ENCODE results near the gene IGF2BP2. TPM values are rescaled to one million over a fixed set of nuclear protein-coding genes. Genes with fewer than 3 reads are reported as not detected.

Gene IGF2BP2
- total RNA-seq, 4 donors from 2014 or later: 5.4 to 7.9 (median 6.2) TPM

DNA sequence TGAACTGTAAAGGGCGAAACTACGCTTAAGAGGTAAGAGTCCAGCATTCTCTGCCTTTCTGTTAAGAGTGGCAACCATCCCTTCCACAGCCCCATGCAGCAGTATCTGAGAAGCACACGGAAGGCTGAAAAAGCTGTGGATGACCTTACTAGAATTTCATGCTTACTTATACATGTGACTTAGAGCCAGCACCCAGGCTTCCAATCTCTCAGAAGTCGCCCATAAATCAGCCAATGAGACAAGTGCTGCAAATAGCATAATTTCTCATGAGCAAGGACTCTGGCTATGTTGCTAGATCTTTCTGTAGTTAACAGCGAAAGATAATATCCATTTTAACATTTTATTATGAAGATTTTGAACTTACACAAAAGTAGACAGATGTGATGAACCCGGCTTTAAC, 65.3 kb downstream of the IGF2BP2 start:
- Histone ChIP-seq H3K36me3 (no peaks in the 10 kb centered on the region), H3K4me3 (no peak overlapping the region), H3K27ac (replicated peaks in 1 of 4) (no peak overlapping the region), H3K4me1 (peaks cover 6 to 18% (median 8%) of the 10 kb centered on the region in 4 donors), H3K27me3 (peaks cover 0 to 19% (median 0%) of the 10 kb centered on the region in 4 donors), H3K9me3 (peaks cover 0 to 15% (median 4%) of the 10 kb centered on the region in 4 donors)
- WGBS: 85% methylated on average over 6 of the region's 6 CpGs
- TF ChIP-seq, protein P1, sequence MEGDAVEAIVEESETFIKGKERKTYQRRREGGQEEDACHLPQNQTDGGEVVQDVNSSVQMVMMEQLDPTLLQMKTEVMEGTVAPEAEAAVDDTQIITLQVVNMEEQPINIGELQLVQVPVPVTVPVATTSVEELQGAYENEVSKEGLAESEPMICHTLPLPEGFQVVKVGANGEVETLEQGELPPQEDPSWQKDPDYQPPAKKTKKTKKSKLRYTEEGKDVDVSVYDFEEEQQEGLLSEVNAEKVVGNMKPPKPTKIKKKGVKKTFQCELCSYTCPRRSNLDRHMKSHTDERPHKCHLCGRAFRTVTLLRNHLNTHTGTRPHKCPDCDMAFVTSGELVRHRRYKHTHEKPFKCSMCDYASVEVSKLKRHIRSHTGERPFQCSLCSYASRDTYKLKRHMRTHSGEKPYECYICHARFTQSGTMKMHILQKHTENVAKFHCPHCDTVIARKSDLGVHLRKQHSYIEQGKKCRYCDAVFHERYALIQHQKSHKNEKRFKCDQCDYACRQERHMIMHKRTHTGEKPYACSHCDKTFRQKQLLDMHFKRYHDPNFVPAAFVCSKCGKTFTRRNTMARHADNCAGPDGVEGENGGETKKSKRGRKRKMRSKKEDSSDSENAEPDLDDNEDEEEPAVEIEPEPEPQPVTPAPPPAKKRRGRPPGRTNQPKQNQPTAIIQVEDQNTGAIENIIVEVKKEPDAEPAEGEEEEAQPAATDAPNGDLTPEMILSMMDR (IDR thresholded peaks at IDR 0.05): no peak
- no peak for TF ChIP-seq POLR2A (IDR thresholded peaks at IDR 0.05; ENCODE audit: low read depth)
- no peak for TF ChIP-seq POLR2AphosphoS5 (IDR thresholded peaks at IDR 0.05)
- TF ChIP-seq EP300 (IDR thresholded peaks at IDR 0.05): no peak
- intact Hi-C loops (cut with DNase I): no loop called here
- no peak for DNase-seq (ENCODE audit: extremely low spot score)

DNA sequence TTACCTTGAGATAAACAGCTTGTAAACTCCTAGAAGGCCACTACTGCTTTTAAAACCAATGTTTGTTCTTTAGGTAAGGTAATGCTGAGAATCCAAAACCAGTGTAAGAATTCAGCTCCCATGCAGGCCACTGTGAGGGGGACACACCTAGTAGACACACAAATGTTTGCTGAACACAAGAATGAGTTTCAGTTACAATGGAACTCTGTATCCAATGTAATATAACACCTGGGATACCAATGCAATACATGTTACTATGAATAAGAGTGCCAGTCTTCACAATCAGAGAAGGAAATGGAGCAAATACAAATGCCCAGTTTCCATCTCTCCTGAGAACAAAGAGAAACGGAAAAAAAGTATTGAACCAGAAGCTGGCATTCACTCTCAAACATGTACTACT, 65.9 kb downstream of the IGF2BP2 start:
- Histone ChIP-seq H3K27me3 (peaks cover 0 to 19% (median 0%) of the 10 kb centered on the region in 4 donors), H3K36me3 (no peaks in the 10 kb centered on the region), H3K27ac (replicated peaks in 1 of 4) (no peak overlapping the region), H3K4me3 (no peak overlapping the region), H3K9me3 (peaks cover 0 to 15% (median 4%) of the 10 kb centered on the region in 4 donors), H3K4me1 (peaks cover 3 to 13% (median 5%) of the 10 kb centered on the region in 4 donors)
- WGBS: 82% methylated on average over 1 of the region's 1 CpG
- intact Hi-C loops (cut with DNase I): no loop called here
- no peak for TF ChIP-seq EP300 (IDR thresholded peaks at IDR 0.05)
- TF ChIP-seq POLR2A (IDR thresholded peaks at IDR 0.05; ENCODE audit: low read depth): no peak
- TF ChIP-seq POLR2AphosphoS5 (IDR thresholded peaks at IDR 0.05): no peak
- TF ChIP-seq, protein P1 (IDR thresholded peaks at IDR 0.05): no peak
- DNase-seq (ENCODE audit: extremely low spot score): no peak

DNA sequence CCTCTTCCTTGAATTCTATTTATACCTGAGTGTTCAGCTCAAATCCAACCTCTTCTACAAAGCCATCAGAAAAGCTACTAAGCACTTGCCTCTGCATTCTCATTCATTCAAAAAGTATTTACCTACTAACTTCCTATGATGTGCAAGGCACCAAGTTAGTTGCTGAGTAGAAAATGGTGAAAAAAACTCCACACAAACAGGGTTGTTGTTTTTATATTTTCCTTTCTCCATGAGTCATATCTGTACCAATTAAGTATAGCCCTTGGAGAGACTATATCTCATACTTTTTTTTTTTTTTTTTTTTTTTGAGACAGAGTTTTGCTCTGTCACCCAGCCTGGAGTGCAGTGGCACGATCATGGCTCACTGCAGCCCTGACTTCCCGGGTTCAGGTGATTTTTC, 67.7 kb downstream of the IGF2BP2 start:
- no peak for DNase-seq (ENCODE audit: extremely low spot score)
- Histone ChIP-seq H3K4me3 (no peak overlapping the region), H3K27me3 (peaks cover 0 to 19% (median 0%) of the 10 kb centered on the region in 4 donors), H3K9me3 (peaks cover 0 to 15% (median 4%) of the 10 kb centered on the region in 4 donors), H3K36me3 (no peaks in the 10 kb centered on the region), H3K27ac (replicated peaks in 1 of 4) (no peak overlapping the region), H3K4me1 (peaks cover 0 to 7% (median 5%) of the 10 kb centered on the region in 4 donors)
- TF ChIP-seq EP300 (IDR thresholded peaks at IDR 0.05) (no peak), POLR2AphosphoS5 (IDR thresholded peaks at IDR 0.05) (no peak), POLR2A (IDR thresholded peaks at IDR 0.05; ENCODE audit: low read depth) (no peak)
- TF ChIP-seq, protein P1 (IDR thresholded peaks at IDR 0.05): no peak
- intact Hi-C loops (cut with DNase I): no loop called here
- 90% methylated on average over 2 of the region's 2 CpGs for WGBS

DNA sequence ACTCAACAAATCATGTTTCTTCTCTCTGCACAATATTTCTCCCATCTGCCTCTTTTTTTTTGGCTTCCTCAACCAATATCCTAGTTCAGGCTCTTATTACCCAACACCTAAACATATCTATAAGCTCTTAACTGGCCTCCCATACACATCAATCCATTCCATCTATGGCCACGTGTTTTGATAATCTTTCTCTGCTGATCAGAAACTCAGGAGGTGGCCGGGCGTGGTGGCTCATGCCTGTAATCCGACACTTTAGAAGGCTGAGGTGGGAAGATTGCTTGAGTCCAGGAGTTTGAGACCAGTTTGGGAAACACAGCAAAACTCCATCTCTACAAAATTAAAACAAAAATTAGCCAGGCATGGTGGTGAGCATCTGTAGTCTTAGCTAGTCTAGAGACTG, 68.4 kb downstream of the IGF2BP2 start:
- intact Hi-C loops (cut with DNase I): no loop called here
- Histone ChIP-seq H3K4me3 (no peak overlapping the region), H3K27me3 (peaks cover 0 to 18% (median 0%) of the 10 kb centered on the region in 4 donors), H3K4me1 (peaks cover 0 to 7% (median 5%) of the 10 kb centered on the region in 4 donors), H3K36me3 (no peaks in the 10 kb centered on the region), H3K27ac (replicated peaks in 1 of 4) (no peak overlapping the region), H3K9me3 (peaks cover 0 to 15% (median 4%) of the 10 kb centered on the region in 4 donors)
- WGBS: 92% methylated on average over 4 of the region's 4 CpGs
- no peak for DNase-seq (ENCODE audit: extremely low spot score)
- TF ChIP-seq POLR2AphosphoS5 (IDR thresholded peaks at IDR 0.05) (no peak), EP300 (IDR thresholded peaks at IDR 0.05) (no peak), POLR2A (IDR thresholded peaks at IDR 0.05; ENCODE audit: low read depth) (no peak)
- TF ChIP-seq, protein P1 (IDR thresholded peaks at IDR 0.05): no peak

DNA sequence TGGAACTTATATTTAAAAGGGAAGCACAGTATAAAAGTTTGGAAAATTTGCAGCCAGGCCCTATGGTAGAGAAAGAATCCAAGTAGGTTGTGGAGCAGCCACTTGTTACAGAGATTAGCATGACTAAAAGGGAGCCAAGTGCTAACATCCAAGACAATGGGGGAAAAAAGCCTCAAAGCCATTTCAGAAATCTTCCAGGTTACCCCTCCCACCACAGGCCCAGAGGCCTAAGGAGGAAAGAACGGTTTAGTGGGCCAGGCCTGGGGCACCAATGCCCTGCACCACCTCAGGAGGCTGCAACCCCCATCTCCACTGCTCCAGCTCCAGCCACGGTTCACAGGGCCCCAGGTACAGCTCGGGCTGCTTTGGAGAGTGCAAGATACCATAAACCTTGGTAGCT, 69.9 kb downstream of the IGF2BP2 start:
- intact Hi-C loops (cut with DNase I): no loop called here
- Histone ChIP-seq H3K9me3 (peaks cover 0 to 15% (median 4%) of the 10 kb centered on the region in 4 donors), H3K4me1 (peaks cover 0 to under 1% (median 0%) of the 10 kb centered on the region in 4 donors), H3K4me3 (no peak overlapping the region), H3K27me3 (peaks cover 0 to 8% (median 0%) of the 10 kb centered on the region in 4 donors), H3K36me3 (no peaks in the 10 kb centered on the region), H3K27ac (replicated peaks in 1 of 4) (no peak overlapping the region)
- WGBS: 76% methylated on average over 3 of the region's 3 CpGs
- TF ChIP-seq POLR2AphosphoS5 (IDR thresholded peaks at IDR 0.05) (no peak), POLR2A (IDR thresholded peaks at IDR 0.05; ENCODE audit: low read depth) (no peak), EP300 (IDR thresholded peaks at IDR 0.05) (no peak)
- TF ChIP-seq, protein P1 (IDR thresholded peaks at IDR 0.05): no peak
- DNase-seq (ENCODE audit: extremely low spot score): no peak
